GM21447 (cell line): Measurements from ENCODE around the gene SUN5.
A peak's percentile ranks its signal among the peaks of the same experiment; 100 is the strongest.
"Not testable (repeated sequence)": the region's sequence is repeated elsewhere in the genome, so short reads cannot be mapped to it uniquely, and the experiment has no call there.

ENCODE experiments used
- ATAC-seq: cut with Tn5 transposase; IDR thresholded peaks from one replicate; pipeline ENCODE4 v1.9.1; 2021; ENCODE audit not compliant: unreplicated experiment

The SUN5 gene

DNA sequence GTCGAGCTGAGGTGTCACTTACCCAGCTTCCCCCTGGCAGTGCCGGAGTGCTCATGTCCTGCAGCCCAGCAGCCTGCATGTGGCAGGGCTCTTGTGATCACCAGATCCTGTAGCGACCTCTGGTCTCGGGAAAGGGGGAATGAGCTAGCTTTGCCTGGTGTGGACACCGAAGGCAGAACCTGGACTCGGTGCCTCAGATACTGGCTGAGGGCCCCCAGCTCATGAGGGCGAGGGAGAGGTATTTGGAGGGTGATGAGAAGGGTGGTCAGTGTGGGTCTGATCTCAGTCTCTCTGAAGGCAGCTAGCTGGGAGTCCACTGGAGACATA is 26.3 kb downstream of the SUN5 start:
- no peak for ATAC-seq

DNA sequence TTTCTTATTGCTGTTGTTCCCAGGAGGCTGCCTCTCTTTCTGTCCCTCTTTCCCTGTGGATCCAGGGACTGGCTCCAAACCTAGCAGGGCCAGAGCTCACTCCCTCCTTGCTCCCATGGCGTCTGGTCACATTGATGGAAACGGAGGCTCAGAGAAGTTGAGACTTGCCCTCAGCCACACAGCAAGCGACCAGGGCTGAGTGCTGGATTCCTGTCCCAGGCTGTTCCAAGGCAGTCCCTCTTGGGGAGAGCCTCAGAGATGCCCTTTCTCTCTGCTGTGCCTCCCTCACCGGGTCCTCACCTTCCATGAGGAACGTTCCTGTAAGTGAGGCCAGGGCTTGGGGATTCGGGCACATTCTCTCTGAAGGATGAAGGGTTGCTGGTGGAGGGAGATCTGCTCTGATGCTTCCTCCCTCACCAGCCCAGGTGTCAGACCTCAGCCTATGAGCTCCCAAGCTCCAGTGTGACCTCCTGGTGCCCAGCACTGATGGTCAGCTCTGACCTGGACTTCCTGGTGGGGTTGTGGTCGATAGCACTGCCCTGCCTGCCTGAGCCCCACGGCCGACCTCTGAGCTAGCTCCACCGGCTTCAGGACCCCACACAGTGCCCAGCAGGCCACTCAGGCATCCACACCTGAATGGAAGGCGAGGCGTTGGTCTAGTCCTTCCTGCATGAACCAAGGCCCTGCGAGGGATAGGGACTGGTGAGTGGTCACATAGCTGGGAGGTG is 26.8 kb downstream of the SUN5 start:
- no peak for ATAC-seq

DNA sequence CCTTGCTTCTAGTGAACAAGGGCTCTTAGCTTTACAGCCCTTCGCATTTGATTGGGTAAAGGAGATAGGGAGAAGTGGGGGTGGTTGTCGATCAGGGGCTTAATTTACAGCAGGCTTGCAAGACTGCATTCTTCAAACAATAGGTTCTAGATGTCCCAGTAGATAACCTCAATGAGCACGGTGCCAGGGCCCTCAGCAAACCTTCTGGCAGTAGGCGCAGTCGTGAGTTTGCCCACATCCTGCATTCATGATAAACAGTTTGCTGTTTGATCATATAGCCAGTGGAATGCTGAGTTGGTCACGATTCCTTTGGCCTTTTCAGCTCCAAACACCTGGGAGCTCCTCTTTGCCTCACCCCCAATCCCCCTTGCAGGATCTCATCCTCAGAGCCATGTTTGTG is 27.5 kb downstream of the SUN5 start:
- ATAC-seq, result no peak

DNA sequence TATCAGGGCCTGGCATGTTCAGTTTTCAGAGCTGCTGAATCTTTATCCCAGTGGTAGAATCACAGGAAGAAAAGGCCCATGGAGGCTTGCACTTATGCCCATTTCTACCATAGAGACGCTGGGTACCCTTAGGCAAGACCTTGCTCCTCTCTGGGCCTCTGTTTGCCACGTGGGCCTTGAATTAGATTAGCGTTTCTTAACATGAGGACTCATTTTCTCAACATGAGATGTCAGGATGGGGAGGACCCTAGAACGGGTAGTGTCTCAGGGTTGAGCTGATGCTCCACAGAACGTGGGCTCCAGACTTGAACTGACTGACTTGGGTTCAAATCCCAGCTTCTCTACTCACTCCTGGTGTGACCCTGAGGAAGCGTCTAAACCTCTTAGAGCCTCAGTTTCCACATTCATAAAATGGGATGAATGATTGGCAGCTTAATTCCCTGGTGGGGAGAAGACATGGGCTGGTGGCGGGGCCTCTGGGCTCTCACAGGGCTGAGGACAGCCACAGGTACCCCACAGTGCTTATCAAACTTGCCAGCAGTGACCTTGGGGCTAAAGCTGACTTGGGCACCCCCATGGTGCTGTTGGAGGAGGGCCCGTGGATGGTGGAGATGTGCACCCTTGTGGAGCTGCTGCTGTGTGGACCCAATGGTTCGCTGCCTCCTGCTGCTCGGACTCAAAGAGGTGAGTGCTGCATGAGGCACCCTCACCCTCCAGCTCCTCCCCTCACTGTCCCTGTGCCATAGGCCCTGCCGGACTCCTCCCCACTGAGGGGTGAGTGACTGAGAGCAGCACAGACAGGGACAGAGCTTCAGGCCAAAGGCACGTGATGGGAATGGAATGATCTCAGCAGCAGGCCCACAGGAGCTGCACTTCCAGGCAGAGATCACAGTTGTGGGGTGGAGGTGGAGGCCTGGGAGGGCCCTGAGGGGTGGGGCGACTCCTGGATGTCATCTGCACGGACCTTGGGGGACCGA is 28.2 kb downstream of the SUN5 start:
- ATAC-seq, result no peak

DNA sequence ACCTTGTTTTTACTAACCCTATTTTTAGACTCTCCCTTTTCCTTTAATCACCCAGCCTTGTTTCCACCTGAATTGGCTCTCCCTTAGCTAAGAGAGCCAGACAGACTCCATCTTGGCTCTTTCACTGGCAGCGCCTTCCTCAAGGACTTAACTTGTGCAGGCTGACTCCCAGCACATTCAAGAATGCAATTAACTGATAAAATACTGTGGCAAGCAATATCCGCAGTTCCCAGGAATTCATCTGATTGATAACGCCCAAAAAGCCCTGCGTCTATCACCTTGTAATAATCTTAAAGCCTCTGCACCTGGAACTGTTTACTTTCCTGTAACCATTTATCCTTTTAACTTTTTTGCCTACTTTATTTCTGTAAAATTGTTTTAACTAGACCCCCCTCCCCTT is 29.1 kb downstream of the SUN5 start:
- not testable (repeated sequence) for ATAC-seq

DNA sequence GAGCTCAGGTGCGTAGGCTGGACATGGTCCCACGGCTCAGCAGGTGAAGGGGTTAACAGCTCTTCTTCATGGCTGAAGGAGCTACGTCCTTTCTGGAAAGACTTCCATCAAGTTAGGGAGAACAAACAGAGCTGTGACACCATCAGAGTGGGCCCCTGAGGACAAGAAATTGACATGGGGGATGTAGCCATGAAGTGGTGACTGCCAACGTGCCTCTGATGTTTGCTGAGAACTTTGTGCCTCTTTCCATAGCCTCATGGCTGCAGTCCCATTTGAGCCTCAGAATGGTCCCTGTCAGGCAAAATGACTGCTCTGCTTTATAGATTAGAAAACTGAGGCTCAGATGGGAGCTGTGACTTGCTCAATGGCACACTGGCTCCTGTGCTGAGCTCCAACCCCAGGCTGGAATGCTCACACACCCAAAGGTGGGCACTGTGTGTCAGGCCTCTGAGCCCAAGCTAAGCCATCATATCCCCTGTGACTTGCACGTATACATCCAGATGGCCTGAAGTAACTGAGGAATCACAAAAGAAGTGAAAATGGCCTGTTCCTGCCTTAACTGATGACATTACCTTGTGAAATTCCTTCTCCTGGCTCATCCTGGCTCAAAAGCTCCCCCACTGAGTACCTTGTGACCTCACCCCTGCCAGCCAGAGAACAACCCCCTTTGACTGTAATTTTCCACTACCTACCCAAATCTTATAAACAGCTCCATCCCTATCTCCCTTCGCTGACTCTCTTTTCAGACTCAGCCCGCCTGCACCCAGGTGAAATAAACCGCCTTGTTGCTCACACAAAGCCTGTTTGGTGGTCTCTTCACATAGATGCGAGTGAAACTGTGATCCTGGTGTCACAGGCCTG is 29.8 kb downstream of the SUN5 start:
- not testable (repeated sequence) for ATAC-seq

DNA sequence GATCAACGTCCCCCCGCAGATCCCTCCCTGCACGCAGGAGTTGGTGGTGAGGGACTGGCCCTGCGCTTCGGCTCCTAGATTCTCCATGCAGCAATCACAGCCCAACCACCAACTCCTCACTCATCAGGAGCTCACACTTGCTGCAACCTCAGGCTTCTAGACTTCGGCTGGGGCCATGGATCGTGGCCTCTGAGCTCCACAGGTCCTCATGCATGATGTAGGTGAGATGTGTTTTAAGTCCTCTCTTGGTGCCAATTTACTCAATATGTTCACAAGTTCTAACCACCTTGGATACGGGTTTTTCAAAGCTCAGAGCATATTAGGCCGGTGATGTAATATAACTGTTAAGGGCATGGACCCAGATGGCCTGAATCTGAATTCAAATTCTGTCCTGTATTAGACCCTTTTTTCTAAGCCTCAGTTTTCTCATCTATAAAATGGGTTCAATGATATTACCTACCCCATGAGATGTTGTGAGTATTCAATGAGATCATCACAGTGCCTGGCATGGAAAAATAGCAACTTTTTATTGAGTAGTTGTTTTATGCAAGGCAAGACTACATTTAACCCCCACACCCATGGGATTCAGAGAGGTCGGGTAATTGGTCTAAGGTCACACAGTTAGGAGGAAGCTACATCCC is 31.0 kb downstream of the SUN5 start:
- ATAC-seq, result no peak

DNA sequence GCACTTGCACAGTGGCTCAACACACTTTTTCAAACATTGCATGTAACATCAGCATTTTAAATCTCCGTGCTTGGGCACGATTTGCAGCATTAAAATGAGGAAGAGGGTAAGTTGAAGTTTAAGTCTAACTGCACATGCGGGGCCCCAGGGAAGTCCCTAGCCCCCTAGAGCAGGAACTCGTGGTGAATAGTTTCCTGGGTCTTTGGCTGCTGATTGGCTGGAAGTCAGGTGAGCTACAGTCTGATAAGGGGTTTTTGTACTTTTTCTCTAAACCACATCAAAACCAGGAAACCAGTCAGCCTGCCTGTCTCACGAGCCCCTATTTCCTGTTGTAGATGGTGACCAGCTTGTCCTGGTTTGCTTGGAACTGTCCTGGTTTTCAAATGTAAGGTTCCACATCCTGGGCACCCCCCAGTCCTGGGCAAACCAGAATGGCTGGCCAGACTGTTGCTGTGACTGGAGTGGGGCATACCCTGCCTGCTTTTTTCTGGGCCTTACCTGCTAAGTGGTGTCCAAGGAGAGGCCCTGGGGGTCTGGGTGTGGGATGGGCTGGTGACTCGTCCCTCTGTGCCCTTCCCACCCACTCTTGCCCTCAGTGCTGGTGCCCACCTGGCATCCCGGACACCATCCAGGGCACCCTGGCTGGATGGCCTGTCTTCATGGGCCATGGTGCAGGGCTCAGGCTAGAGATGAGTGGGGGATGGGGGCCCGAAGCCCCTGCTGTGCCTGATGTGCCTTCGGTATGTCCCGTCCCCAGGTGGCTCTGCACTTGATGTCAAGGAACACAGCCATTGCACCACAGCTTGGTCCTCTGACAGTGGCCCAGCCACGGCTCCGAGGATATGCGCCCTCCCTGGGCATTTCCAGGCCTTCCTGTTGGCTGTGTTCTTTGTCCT is 31.8 kb downstream of the SUN5 start:
- ATAC-seq, result peak; percentile 90

DNA sequence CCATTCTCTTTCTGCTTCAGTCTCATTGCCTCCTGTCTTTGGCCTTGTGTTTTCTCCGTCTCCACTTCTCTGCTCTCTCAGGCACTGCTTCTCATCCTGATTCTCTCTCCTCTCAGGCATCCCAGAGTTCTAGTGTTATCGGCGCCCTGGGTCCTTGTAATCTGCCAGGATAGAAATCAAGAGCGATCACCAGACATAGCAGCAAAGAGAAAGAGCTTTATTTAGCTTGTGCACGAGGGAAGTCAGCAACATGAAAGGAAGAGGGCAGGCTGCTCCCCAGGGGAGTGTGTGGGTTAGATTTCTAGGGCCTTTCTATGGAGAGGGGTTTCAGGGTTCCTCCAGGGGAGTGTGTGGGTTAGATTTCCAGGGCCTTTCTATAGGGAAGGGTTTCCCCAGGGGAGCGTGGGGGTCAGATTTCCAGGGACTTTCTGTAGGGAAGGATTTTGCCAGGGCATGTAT is 32.5 kb downstream of the SUN5 start:
- ATAC-seq, result no peak

DNA sequence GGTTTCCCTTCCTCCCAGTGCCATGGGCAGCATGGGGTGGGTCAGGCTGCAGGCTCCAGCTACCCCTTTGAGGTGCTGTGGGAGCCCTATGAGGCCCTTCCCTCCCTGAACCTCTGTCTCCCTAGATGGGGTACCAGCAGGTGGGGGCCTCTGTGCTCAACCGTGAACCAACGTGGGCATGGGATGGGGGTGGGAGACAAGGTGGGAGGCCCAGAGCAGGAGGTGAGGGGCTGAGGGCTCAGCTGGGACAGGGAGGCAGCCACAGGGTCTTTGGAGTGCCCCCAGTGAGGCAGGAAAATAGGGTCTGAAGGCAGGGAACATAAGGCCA is 33.3 kb downstream of the SUN5 start:
- ATAC-seq, result no peak

DNA sequence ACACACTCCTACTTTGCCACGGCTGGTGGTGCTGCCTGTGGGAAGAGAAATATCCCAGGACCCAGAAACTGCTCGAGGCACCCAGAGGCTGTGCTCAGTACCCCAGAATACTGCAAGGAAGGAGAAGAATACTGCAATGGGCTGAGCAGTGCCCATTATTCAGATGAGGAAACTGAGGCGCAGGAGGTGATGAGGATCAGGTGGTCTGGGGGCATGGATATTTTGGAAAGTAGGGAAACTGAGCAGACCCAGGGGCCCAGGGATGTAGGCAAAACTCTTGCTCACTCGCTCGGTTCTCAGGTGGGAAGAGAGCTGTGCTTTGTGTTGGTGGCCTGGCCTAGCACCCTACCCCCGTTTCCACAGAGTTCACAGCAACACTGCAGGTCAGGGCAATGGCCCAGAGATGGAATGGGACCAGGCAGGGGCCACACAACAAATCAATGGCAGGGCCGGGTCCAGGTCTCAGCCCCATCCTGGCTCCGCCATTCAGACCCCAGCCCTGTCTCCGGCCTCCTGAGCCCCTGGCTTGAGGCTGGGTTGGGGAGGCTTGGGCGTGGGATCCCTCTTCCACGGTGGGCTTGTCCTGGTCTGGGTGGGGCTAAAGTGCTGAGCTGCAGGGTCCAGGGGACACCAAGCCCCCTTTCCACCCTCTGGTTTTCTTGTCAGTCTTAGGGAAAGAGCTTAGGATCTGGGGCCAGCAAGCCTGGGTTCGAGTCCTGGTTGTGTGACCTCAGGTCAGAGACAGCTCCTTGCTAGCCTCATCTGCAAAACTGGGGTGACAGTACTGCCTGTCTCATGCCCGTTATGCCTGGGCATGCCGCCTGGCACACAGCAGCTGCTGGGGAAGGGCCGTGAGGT is 33.9 kb downstream of the SUN5 start:
- no peak for ATAC-seq

DNA sequence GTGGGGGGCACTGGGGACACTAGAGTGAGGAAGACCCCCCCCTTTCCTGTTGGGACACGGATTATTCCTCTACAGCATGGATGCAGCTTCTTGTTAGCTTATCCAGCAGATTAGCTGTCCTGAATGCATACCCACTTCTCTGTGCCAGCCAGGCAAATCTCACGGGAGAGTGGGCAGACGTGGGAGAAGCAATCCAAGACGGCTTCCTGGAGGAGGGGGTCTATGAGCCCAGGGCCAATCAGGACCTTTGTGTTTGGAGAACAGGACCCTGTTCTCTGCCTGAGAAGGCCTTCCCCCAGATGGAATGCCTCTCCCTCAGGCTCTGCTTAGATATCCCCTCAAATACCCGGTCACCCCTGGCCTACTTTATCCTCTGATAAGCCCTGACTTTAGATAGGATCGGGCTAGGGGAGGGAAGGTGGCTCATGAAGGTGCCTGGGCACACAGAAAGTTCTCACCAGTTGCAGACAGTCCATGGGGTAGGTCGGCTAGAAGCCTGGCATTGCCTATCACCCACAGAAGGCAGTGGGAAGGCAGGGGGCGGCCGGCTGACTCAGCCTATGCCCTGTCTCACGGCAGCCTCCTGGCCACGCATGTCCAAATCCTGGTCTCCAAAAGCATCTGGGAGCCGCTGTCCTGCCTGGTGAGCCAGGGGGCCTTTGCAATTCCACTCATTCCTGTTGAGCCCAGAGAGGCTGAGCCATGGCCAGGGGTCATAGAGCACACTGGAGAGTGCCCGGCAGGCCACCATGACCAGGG is 34.7 kb downstream of the SUN5 start:
- no peak for ATAC-seq

DNA sequence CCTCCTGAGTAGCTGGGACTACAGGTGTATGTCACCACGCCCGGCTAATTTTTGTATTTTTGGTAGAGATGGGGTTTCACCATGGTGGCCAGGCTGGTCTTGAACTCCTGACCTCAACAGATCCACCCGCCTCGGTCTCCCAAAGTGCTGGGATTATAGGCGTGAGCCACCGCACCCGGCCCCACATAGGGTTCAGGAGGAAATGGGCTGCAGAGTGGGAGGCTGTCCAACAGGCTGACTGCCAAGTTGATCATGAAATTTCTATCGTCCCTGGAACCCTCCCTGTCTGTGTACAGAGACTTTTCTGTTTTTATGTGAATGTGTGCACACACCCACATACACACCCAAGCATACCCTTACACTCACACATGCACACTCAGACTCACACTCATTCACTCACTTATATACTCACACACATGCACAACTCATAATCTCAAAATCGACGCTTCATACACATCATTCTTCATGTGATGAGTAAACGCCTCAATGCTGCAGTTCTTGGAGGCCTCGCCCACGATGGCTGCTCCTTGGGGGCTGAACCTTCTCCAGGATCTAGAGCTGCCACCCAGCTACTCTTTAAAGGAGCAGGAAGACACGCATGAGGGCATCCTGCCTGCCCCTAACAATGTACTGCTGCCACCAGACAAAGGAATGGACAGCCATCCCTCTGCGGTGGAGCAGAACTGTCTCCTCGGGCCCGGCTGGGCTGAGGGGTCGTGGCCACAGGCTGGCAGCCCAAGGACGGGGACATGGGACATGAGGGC is 35.6 kb downstream of the SUN5 start:
- no peak for ATAC-seq

DNA sequence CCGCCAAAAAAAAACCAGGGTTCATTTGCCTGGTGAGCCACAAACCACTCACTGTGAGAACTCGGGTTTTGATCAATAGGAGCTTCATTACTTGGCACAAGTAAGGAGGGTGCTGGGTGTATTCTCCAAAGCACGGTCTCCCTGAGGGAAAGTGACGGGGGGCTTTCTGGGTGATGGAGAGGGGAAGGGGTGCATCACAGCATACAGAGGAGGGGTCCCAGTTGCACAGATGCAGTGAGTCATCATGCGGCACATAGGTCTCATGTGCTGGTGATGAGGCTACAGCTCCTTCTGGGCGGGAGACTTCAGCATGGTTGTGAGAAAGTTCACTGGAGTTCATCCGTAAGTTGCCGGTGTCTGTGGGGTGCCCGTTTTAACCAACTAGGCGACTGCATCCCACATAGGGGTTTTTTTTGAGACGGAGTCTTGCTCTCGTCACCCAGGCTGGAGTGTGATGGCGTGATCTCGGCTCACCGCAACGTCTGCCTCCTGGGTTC is 36.2 kb downstream of the SUN5 start:
- ATAC-seq, result no peak

DNA sequence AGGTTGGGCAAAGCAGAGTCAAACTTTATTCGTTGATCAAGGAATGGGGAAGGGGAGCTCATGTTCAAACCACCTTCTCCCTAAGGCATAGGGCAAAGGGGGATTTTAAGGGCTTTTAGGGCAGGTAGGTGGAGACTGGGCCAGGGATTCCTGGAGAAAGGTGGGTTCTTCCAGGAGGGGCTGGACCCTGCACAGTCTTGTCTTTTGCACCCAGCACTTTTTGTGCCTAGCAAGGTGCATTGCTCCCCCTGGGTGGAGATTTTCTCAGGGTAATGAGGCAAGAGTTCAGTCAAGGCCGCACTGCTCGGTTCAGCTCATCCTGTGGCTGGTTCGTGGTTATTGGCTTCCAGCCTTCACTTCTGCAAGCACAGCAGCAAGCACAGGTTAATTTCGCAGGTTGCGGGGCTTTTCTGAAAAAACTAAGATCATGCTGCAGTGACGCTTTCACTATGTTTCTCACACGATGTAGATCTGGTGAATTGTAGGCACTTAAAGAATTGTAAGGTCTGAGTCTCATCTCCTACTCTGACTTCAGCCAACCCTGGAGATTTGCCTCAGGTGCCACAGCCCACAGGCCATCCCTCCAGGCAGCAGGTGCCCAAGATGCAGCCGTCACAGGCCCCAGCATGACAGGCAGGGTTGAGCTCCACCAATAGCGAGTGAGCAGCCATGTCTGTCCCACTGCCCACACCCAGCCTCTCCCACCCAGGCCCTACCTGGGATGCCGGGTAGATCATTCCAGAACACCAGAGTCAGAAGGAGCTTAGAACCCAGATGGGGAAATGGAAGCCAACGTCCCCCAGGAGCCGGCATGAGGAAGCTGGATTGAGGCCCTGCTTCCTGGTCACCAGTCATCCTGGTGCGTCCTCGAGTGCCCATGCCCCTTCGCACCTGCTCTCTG is 37.1 kb downstream of the SUN5 start:
- no peak for ATAC-seq

DNA sequence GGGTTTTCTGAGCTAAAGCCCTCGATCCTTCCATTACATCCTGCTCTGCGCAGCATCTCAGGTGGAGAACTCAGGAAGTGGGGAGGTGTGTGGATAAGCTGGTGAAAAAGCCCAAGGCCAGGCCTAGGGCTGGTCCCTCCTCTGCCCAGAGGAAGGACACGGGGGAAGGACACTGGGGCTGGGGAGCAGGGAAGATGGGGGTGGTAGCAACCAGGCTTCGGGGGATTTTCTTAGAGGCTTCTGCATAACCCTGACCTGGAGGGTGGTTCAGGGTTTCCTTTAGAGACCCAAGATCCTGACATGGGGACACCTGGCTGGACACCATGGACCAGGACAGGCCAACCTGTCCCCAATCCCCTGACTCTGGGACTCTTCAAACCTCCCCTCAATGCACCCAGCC is 37.9 kb downstream of the SUN5 start:
- no peak for ATAC-seq
